HUES6 (cell line): ENCODE results near the gene GDF15.

Experiments
- H3K27ac ChIP-seq: 2 replicates; pipeline ENCODE4 v1.7.0; 2013; ENCODE audit warnings: low read depth, mild to moderate bottlenecking, low read length, inconsistent platforms
- H3K27me3 ChIP-seq: 2 replicates; pipeline ENCODE4 v1.6.1; 2013; ENCODE audit warnings: low read length; ENCODE audit not compliant: control insufficient read depth, insufficient read depth
- H3K36me3 ChIP-seq: 2 replicates; pipeline ENCODE4 v1.6.1; 2013; ENCODE audit warnings: low read length; ENCODE audit not compliant: control insufficient read depth, insufficient read depth
- H3K4me1 ChIP-seq: 2 replicates; pipeline ENCODE4 v1.6.1; 2013; ENCODE audit warnings: low read length; ENCODE audit not compliant: control insufficient read depth, insufficient read depth
- H3K4me3 ChIP-seq: 2 replicates; pipeline ENCODE4 v1.5.1; 2013; ENCODE audit warnings: low read depth, low read length
- H3K9ac ChIP-seq: one replicate; pipeline ENCODE4 v1.6.1; 2013; ENCODE audit warnings: mild to moderate bottlenecking, low read length
- H3K9me3 ChIP-seq: 2 replicates; pipeline ENCODE4 v1.6.1; 2013; ENCODE audit warnings: low read depth, low read length; ENCODE audit not compliant: control insufficient read depth, insufficient read depth

Gene GDF15

DNA sequence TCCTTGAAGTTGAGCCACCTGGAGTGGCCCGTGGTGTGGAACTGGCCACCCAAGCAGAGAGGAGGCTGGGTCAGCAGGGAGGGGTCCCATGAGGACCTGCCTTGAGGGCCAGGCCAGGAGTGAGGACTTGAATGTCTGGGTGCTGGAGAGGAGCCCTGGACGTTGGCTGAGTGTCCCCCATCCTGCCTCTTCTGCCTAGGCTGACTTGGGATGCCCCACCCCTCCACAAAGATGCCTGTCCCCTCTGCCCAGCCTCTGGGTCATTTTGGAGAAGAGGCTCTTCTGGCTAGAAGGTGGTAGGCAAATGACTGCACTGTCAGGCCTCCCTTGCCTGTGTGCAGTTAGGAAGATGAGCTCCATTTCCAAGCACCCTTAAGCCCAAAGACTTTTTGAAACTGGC, 35.0 kb downstream of the GDF15 start:
- no peak overlapping the region for H3K9ac ChIP-seq
- no peak overlapping the region for H3K4me3 ChIP-seq
- peaks cover 37% of the 10 kb centered on the region for H3K4me1 ChIP-seq

DNA sequence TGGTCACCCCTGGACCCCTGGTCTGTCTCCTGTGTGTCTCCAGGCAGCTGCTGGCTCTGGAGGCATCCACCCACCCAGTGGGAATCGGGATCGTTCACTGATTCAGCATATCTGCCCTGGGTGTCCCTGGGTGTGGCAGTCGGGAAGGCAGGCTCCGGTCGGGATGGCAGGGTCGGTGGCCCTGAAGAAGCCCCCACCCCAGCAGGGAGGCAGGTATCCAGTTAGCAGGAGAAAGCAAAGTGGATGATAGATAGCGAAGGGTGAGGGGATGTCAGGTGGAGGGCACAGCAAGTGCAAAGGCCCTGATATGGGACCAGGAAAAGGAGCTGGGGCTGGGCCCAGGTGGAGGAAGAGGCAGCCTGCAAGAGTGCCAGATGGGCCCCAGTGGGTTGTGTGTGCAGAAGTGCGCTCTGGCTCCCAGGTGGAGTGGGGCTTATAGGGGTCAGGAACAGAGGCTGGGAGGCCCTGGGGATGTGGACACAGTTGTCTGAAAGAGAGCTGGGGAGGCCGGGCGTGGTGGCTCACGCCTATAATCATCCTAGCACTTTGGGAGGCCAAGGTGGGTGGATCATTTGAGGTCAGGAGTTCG, 35.5 kb downstream of the GDF15 start:
- Histone ChIP-seq H3K27ac (no peak overlapping the region), H3K9me3 (no peaks in the 10 kb centered on the region), H3K9ac (no peak overlapping the region), H3K36me3 (no peaks in the 10 kb centered on the region), H3K27me3 (peaks cover 28% of the 10 kb centered on the region), H3K4me3 (no peak overlapping the region), H3K4me1 (peaks cover 36% of the 10 kb centered on the region)

More for the DNA sequence above, 35.0 kb downstream of the GDF15 start:
- Histone ChIP-seq H3K27ac (no peak overlapping the region), H3K27me3 (peaks cover 28% of the 10 kb centered on the region), H3K36me3 (no peaks in the 10 kb centered on the region), H3K9me3 (no peaks in the 10 kb centered on the region)

- Histone ChIP-seq H3K4me3 (no peak overlapping the region), H3K4me1 (peaks cover 33% of the 10 kb centered on the region), H3K36me3 (no peaks in the 10 kb centered on the region), H3K9me3 (no peaks in the 10 kb centered on the region), H3K27me3 (peaks cover 28% of the 10 kb centered on the region), H3K27ac (no peak overlapping the region), H3K9ac (no peak overlapping the region)
Observed at GRCh38 chr19:18422530-18423191, 36.7 kb downstream of the GDF15 start.

DNA sequence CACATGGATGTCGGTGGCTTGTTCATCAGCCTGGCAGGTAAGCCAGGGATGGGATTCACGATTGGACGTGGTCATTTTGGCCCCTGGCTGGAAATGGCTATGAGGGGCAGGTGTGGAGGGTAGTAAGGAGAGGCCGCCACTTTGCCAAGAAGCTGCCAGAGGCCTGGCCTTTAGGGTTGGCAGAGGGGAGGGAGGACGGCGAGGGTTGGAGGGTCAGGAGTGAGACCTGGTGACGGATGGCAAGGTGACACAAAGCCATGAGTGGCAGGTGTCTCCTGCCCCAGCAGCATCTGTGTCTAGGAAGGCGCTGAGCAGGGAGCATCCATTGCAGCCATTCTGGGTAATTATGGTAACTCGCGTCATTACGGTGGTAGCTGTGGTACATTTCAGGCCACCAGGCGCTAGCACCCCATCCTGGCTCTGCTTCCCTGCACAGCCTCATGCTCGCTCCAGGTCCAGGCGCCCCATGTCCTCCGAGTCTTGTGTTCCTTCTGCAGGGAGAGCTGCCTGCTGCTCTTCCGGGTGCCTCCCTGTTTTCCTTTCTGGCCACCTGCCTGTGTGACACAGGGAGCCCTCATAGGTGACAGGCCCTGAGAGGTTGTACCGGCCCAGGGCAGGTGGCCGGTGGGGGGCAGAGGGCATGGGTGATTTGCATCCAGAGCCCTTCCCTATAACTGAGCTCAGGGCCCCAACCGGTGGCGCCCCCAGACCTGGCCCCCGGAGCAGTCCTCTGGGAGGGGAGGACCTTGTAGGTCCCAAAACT, 37.5 kb downstream of the GDF15 start:
- Histone ChIP-seq H3K4me1 (peaks cover 26% of the 10 kb centered on the region), H3K27ac (no peak overlapping the region)

GRCh38 chr19:18424122-18424889, 38.3 kb downstream of the GDF15 start:
- H3K36me3 ChIP-seq, result no peaks in the 10 kb centered on the region
- peaks cover 22% of the 10 kb centered on the region for H3K4me1 ChIP-seq
- H3K4me3 ChIP-seq, result no peak overlapping the region
- no peak overlapping the region for H3K27ac ChIP-seq
- no peak overlapping the region for H3K9ac ChIP-seq
- H3K27me3 ChIP-seq, result peaks cover 15% of the 10 kb centered on the region; the same call in 1 of the 2 replicates
- no peaks in the 10 kb centered on the region for H3K9me3 ChIP-seq

More for the DNA sequence above, 37.5 kb downstream of the GDF15 start:
- Histone ChIP-seq H3K4me3 (no peak overlapping the region), H3K9ac (no peak overlapping the region), H3K36me3 (no peaks in the 10 kb centered on the region), H3K9me3 (no peaks in the 10 kb centered on the region), H3K27me3 (peaks cover 21% of the 10 kb centered on the region)

GRCh38 chr19:18424890-18425514, 39.0 kb downstream of the GDF15 start:
- Histone ChIP-seq H3K4me1 (peaks cover 27% of the 10 kb centered on the region), H3K9ac (peak overlapping the region; percentile 24), H3K4me3 (no peak overlapping the region), H3K27ac (no peak overlapping the region), H3K9me3 (no peaks in the 10 kb centered on the region), H3K36me3 (no peaks in the 10 kb centered on the region), H3K27me3 (peaks cover 12% of the 10 kb centered on the region; the same call in 1 of the 2 replicates)

GRCh38 chr19:18425515-18426415, 39.8 kb downstream of the GDF15 start:
- no peak overlapping the region for H3K4me3 ChIP-seq
- no peak overlapping the region for H3K9ac ChIP-seq
- peaks cover 6% of the 10 kb centered on the region; the same call in 1 of the 2 replicates for H3K27me3 ChIP-seq
- peaks cover 33% of the 10 kb centered on the region for H3K4me1 ChIP-seq
- H3K27ac ChIP-seq, result no peak overlapping the region
- H3K9me3 ChIP-seq, result no peaks in the 10 kb centered on the region
- H3K36me3 ChIP-seq, result no peaks in the 10 kb centered on the region

- H3K4me3 ChIP-seq, result no peak overlapping the region
Observed at GRCh38 chr19:18426416-18426767, 40.4 kb downstream of the GDF15 start.

DNA sequence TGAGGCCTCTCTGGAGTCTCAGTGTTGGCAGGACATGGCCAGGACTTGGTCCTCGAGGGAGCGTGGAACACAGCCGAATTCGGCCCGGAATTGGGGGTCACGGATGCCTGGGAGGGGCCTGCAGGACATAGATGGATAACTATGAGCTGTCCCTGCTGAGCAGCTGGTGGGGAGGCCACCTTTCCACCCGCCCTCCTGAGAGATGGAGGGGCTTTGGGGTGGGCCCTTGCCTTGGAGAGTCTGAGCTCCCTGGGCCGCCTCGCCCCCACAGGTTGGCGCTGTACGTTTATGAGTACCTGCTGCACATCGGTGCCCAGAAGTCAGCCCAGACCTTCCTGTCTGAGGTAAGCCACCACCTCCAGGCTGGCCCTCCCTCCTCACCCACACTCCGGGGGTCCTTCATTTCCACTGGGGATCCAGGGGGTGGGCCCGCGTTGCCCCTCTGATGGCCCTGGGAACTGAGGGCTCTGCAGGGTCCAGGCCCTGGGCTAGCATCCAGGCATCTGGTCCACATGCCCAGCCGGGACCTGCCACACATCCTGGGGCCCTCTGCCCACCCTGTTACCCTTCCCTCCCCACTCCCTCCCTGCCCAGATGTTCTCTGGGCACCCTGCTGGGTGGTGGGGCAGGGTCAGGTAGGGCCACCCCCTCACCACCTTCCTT, 41.3 kb downstream of the GDF15 start:
- H3K4me1 ChIP-seq, result peaks cover 42% of the 10 kb centered on the region
- H3K27me3 ChIP-seq, result no peaks in the 10 kb centered on the region
- no peaks in the 10 kb centered on the region for H3K9me3 ChIP-seq
- H3K27ac ChIP-seq, result no peak overlapping the region
- H3K4me3 ChIP-seq, result no peak overlapping the region
- H3K9ac ChIP-seq, result no peak overlapping the region
- no peaks in the 10 kb centered on the region for H3K36me3 ChIP-seq

More at GRCh38 chr19:18426416-18426767, 40.4 kb downstream of the GDF15 start:
- H3K27me3 ChIP-seq, result peaks cover under 1% of the 10 kb centered on the region; the same call in 1 of the 2 replicates
- H3K9me3 ChIP-seq, result no peaks in the 10 kb centered on the region
- H3K27ac ChIP-seq, result no peak overlapping the region
- no peak overlapping the region for H3K9ac ChIP-seq
- peaks cover 34% of the 10 kb centered on the region for H3K4me1 ChIP-seq
- H3K36me3 ChIP-seq, result no peaks in the 10 kb centered on the region
